OCI-LY7 (cell line): ENCODE measurements around the gene SMIM10L2A. TPM values are rescaled to one million over a fixed set of nuclear protein-coding genes. Genes with fewer than 3 reads are reported as not detected.

Experiments used
- BruUV-seq: library from RNA; stranded (reverse); fragments of 400-500 nt; replicated peaks from 2 replicates; lab custom pipeline; 2021; lab: Mats Ljungman, UMichigan
- CTCF ChIA-PET: fragments of 300-600 bp; sonication (Branson Sonifier 250); formaldehyde crosslinking; loops from one replicate; lab custom pipeline; 2022; ENCODE audit warnings: antibody characterized with exemption; ENCODE audit not compliant: unreplicated experiment; lab: Charles Lee
- POLR2A ChIA-PET: fragments of 300-600 bp; sonication (Branson Sonifier 250); formaldehyde crosslinking; loops from one replicate; lab custom pipeline; 2022; ENCODE audit warnings: antibody characterized with exemption; lab: Charles Lee
- DNase-seq: peaks from one replicate; pipeline ENCODE4 v3.0.0-alpha.2; 2015; ENCODE audit warnings: low spot score
- H2AFZ ChIP-seq: fragments of 200-600 bp; sonication (generic), shearing (Covaris generic); 2 replicates; pipeline ENCODE4 v1.6.1; 2014; ENCODE audit warnings: mild to moderate bottlenecking, antibody characterized with exemption, low read length, moderate library complexity
- H3K27ac ChIP-seq: fragments of 200-600 bp; sonication (generic); 2 replicates; pipeline ENCODE4 v1.5.1; 2014; ENCODE audit warnings: mixed run types, low read depth, mild to moderate bottlenecking, moderate library complexity, low read length, inconsistent platforms; ENCODE audit not compliant: poor library complexity, severe bottlenecking
- H3K36me3 ChIP-seq: fragments of 200-600 bp; sonication (generic); 2 replicates; pipeline ENCODE4 v1.6.1; 2014; ENCODE audit warnings: mild to moderate bottlenecking, antibody characterized with exemption, low read length, moderate library complexity, mixed read lengths; ENCODE audit not compliant: insufficient read depth
- H3K4me1 ChIP-seq: fragments of 200-600 bp; sonication (generic); 2 replicates; pipeline ENCODE4 v1.5.1; 2014; ENCODE audit warnings: mild to moderate bottlenecking, low read length; ENCODE audit not compliant: insufficient read depth, poor library complexity, severe bottlenecking
- H3K4me2 ChIP-seq: fragments of 200-600 bp; sonication (generic); 2 replicates; pipeline ENCODE4 v1.6.1; 2014; ENCODE audit warnings: mild to moderate bottlenecking, low read length
- H3K4me3 ChIP-seq: fragments of 200-600 bp; sonication (generic); 2 replicates; pipeline ENCODE4 v1.5.1; 2014; ENCODE audit warnings: mild to moderate bottlenecking, low read depth, low read length; ENCODE audit not compliant: poor library complexity, severe bottlenecking
- H3K79me2 ChIP-seq: fragments of 200-600 bp; sonication (generic); 2 replicates; pipeline ENCODE4 v1.6.1; 2016; ENCODE audit warnings: low read depth, mild to moderate bottlenecking, low read length, moderate library complexity, mixed read lengths; ENCODE audit not compliant: insufficient read depth
- H3K9me2 ChIP-seq: fragments of 200-600 bp; sonication (generic); 2 replicates; pipeline ENCODE4 v1.6.1; 2016; ENCODE audit warnings: mild to moderate bottlenecking, low read length, mixed read lengths; ENCODE audit not compliant: insufficient read depth
- H3K9me3 ChIP-seq: fragments of 200-600 bp; sonication (generic); 2 replicates; pipeline ENCODE4 v1.6.1; 2014; ENCODE audit warnings: mild to moderate bottlenecking, mixed run types, low read length, mixed read lengths
- H4K20me1 ChIP-seq: fragments of 200-600 bp; sonication (generic); 2 replicates; pipeline ENCODE4 v1.6.1; 2014; ENCODE audit warnings: mild to moderate bottlenecking, antibody characterized with exemption, low read length, moderate library complexity, mixed read lengths; ENCODE audit not compliant: insufficient read depth
- CTCF ChIP-seq: fragments of 200-600 bp; sonication (generic); conservative IDR thresholded peaks from 2 replicates; pipeline ENCODE4 v1.5.1; 2014; ENCODE audit warnings: mild to moderate bottlenecking, antibody characterized with exemption, low read length, moderate library complexity, mixed read lengths
- EZH2phosphoT487 ChIP-seq: fragments of 200-600 bp; sonication (generic); IDR thresholded peaks from 2 replicates; pipeline ENCODE4 v1.6.1; 2018; ENCODE audit warnings: low read depth, borderline replicate concordance, mild to moderate bottlenecking, mixed run types, antibody characterized with exemption, low read length, moderate library complexity, mixed read lengths
- intact Hi-C: fragments of 100-400 bp; cut with micrococcal nuclease; formaldehyde crosslinking; loops from one replicate; pipeline ENCODE4 v1.10.0; 2022; ENCODE audit not compliant: unreplicated experiment
- total RNA-seq, 2 experiments: library from RNA; depleted of rRNA in 1 of 2; stranded (reverse); fragments of >200 nt in 1 of 2; shearing (Covaris generic) in 1 of 2; gene quantifications; 2 replicates each; pipeline ENCODE4 v1.2.3, GENCODE V29; 2014 to 2022

SMIM10L2A gene
- total RNA-seq, 2 experiments from 2014 or later = 0.19 TPM; not detected in 1

- H3K4me3 ChIP-seq = no peak overlapping the region
- no peaks in the 10 kb centered on the region for H3K79me2 ChIP-seq
- POLR2A ChIA-PET = no interaction called here
- no TSS peak for BruUV-seq
- H3K4me1 ChIP-seq = no peaks in the 10 kb centered on the region
- TF ChIP-seq EZH2phosphoT487 (no peak), CTCF (no peak)
- no peaks in the 10 kb centered on the region for H4K20me1 ChIP-seq
- no peak for DNase-seq
- intact Hi-C loops = no loop called here
- H3K9me3 ChIP-seq = no peaks in the 10 kb centered on the region
- H3K9me2 ChIP-seq = no peaks in the 10 kb centered on the region
- CTCF ChIA-PET = no interaction called here
- no peak overlapping the region for H2AFZ ChIP-seq
- H3K36me3 ChIP-seq = no peaks in the 10 kb centered on the region
- H3K27ac ChIP-seq = no peak overlapping the region
- no peak overlapping the region for H3K4me2 ChIP-seq
Observed at GRCh38 chrX:135436966-135437866, 15.5 kb downstream of the SMIM10L2A start.

GRCh38 chrX:135437867-135438733, 16.4 kb downstream of the SMIM10L2A start:
- POLR2A ChIA-PET = no interaction called here

More at GRCh38 chrX:135437867-135438733, 16.4 kb downstream of the SMIM10L2A start:
- H3K79me2 ChIP-seq = no peaks in the 10 kb centered on the region
- TF ChIP-seq CTCF (no peak), EZH2phosphoT487 (no peak)
- H3K36me3 ChIP-seq = no peaks in the 10 kb centered on the region
- CTCF ChIA-PET = no interaction called here
- DNase-seq = no peak
- H3K4me1 ChIP-seq = no peaks in the 10 kb centered on the region
- no TSS peak for BruUV-seq
- no peak overlapping the region for H3K4me3 ChIP-seq
- H2AFZ ChIP-seq = no peak overlapping the region
- H4K20me1 ChIP-seq = no peaks in the 10 kb centered on the region
- H3K4me2 ChIP-seq = no peak overlapping the region
- intact Hi-C loops = no loop called here
- no peak overlapping the region for H3K27ac ChIP-seq
- H3K9me3 ChIP-seq = no peaks in the 10 kb centered on the region
- H3K9me2 ChIP-seq = no peaks in the 10 kb centered on the region
